H9 (cell line): ENCODE measurements around the gene SIVA1. TPM values are rescaled to one million over a fixed set of nuclear protein-coding genes. Genes with fewer than 3 reads are reported as not detected.

ENCODE experiments used
- DNase-seq: peaks from one replicate; pipeline ENCODE4 v3.0.0-alpha.2; 2017
- H2AFZ ChIP-seq: one replicate; pipeline ENCODE4 v1.6.1; 2013; ENCODE audit warnings: mild to moderate bottlenecking, low read length, control low read depth, moderate library complexity
- H2AK5ac ChIP-seq: 2 replicates; pipeline ENCODE4 v1.6.1; 2013; ENCODE audit warnings: low read length, control low read depth, mixed read lengths; ENCODE audit not compliant: insufficient read length
- H2BK120ac ChIP-seq: one replicate; pipeline ENCODE4 v1.6.1; 2013; ENCODE audit warnings: low read depth, mild to moderate bottlenecking, low read length, control low read depth, inconsistent platforms; ENCODE audit not compliant: poor library complexity, severe bottlenecking
- H2BK12ac ChIP-seq: 2 replicates; pipeline ENCODE4 v1.6.1; 2013; ENCODE audit warnings: low read length, control low read depth, mixed read lengths, low read depth; ENCODE audit not compliant: insufficient read length
- H2BK15ac ChIP-seq: 2 replicates; pipeline ENCODE4 v1.6.1; 2013; ENCODE audit warnings: low read depth, low read length, control low read depth
- H2BK20ac ChIP-seq: one replicate; pipeline ENCODE4 v1.6.1; 2013; ENCODE audit warnings: low read depth, mild to moderate bottlenecking, low read length, control low read depth, inconsistent platforms; ENCODE audit not compliant: poor library complexity, severe bottlenecking
- H2BK5ac ChIP-seq: 2 replicates; pipeline ENCODE4 v1.6.1; 2013; ENCODE audit warnings: low read length, control low read depth, mixed read lengths; ENCODE audit not compliant: insufficient read length
- H3K14ac ChIP-seq: 2 replicates; pipeline ENCODE4 v1.6.1; 2013; ENCODE audit warnings: low read length, control low read depth; ENCODE audit not compliant: insufficient read depth
- H3K18ac ChIP-seq: 2 replicates; pipeline ENCODE4 v1.6.1; 2013; ENCODE audit warnings: low read depth, mild to moderate bottlenecking, mixed read lengths, low read length, control low read depth; ENCODE audit not compliant: insufficient read length
- H3K23ac ChIP-seq: 2 replicates; pipeline ENCODE4 v1.6.1; 2013; ENCODE audit warnings: low read length, control low read depth, mixed read lengths, low read depth; ENCODE audit not compliant: insufficient read length
- H3K23me2 ChIP-seq: 2 replicates; pipeline ENCODE4 v1.6.1; 2013; ENCODE audit warnings: low read depth, mild to moderate bottlenecking, mixed read lengths, low read length, control low read depth; ENCODE audit not compliant: insufficient read length, poor library complexity, severe bottlenecking
- H3K27ac ChIP-seq: 2 replicates; pipeline ENCODE4 v1.5.1; 2013; ENCODE audit warnings: low read length, control low read depth, mixed read lengths, low read depth; ENCODE audit not compliant: insufficient read length
- H3K27me3 ChIP-seq: 2 replicates; pipeline ENCODE4 v1.6.1; 2013; ENCODE audit warnings: low read length, control low read depth, inconsistent platforms; ENCODE audit not compliant: insufficient read depth
- H3K4ac ChIP-seq: 2 replicates; pipeline ENCODE4 v1.6.1; 2013; ENCODE audit warnings: low read depth, mild to moderate bottlenecking, control low read depth, inconsistent platforms, low read length, moderate library complexity
- H3K4me1 ChIP-seq: 2 replicates; pipeline ENCODE4 v1.6.1; 2013; ENCODE audit warnings: low read length, control low read depth, inconsistent platforms; ENCODE audit not compliant: insufficient read depth
- H3K4me2 ChIP-seq: 2 replicates; pipeline ENCODE4 v1.6.1; 2013; ENCODE audit warnings: low read length, control low read depth, mixed read lengths; ENCODE audit not compliant: insufficient read length, insufficient read depth
- H3K56ac ChIP-seq: 2 replicates; pipeline ENCODE4 v1.6.1; 2013; ENCODE audit warnings: low read depth, mild to moderate bottlenecking, mixed read lengths, low read length, control low read depth; ENCODE audit not compliant: insufficient read length
- H3K79me1 ChIP-seq: 2 replicates; pipeline ENCODE4 v1.6.1; 2013; ENCODE audit warnings: low read depth, mild to moderate bottlenecking, moderate library complexity, low read length, control low read depth, inconsistent platforms; ENCODE audit not compliant: insufficient read depth, poor library complexity, severe bottlenecking
- H3K79me2 ChIP-seq: 2 replicates; pipeline ENCODE4 v1.6.1; 2013; ENCODE audit warnings: low read length, control low read depth, inconsistent platforms; ENCODE audit not compliant: insufficient read depth
- H3K9ac ChIP-seq: 2 replicates; pipeline ENCODE4 v1.6.1; 2013; ENCODE audit warnings: low read length, control low read depth, mixed read lengths; ENCODE audit not compliant: insufficient read length; ENCODE audit errors: extremely low read depth
- H3K9me3 ChIP-seq: one replicate; pipeline ENCODE4 v1.6.1; 2013; ENCODE audit warnings: low read depth, low read length, inconsistent platforms; ENCODE audit not compliant: control insufficient read depth
- H3T11ph ChIP-seq: one replicate; pipeline ENCODE4 v1.6.1; 2013; ENCODE audit warnings: mild to moderate bottlenecking, low read length, control low read depth, inconsistent platforms
- H4K20me1 ChIP-seq: one replicate; pipeline ENCODE4 v1.6.1; 2013; ENCODE audit not compliant: control insufficient read depth, insufficient read length, insufficient read depth
- H4K5ac ChIP-seq: 2 replicates; pipeline ENCODE4 v1.6.1; 2013; ENCODE audit warnings: low read depth, mild to moderate bottlenecking, mixed read lengths, low read length, control low read depth; ENCODE audit not compliant: insufficient read length
- H4K8ac ChIP-seq: replicated peaks from 2 replicates; pipeline ENCODE4 v1.6.1; 2013; ENCODE audit warnings: low read length, control low read depth, mixed read lengths, low read depth; ENCODE audit not compliant: insufficient read length
- H4K91ac ChIP-seq: 2 replicates; pipeline ENCODE4 v1.6.1; 2013; ENCODE audit warnings: low read depth, mild to moderate bottlenecking, moderate library complexity, mixed read lengths, low read length, control low read depth; ENCODE audit not compliant: insufficient read length
- H3K27ac Mint-ChIP-seq, 3 experiments: 2 replicates in 2 of 3; 3 replicates in 1 of 3; pipeline ENCODE4 v1.8.0; 2020 to 2021; ENCODE audit warnings: mixed read lengths in 3 of 3, mild to moderate bottlenecking in 1 of 3, moderate library complexity in 1 of 3
- H3K27me3 Mint-ChIP-seq: 2 replicates; pipeline ENCODE4 v1.8.0; 2021; ENCODE audit warnings: low read depth, mild to moderate bottlenecking, moderate library complexity, mixed read lengths
- H3K36me3 Mint-ChIP-seq, 3 experiments: 2 replicates in 2 of 3; 3 replicates in 1 of 3; pipeline ENCODE4 v1.8.0; 2020 to 2021; ENCODE audit warnings: low read depth in 3 of 3, mixed read lengths in 3 of 3; ENCODE audit not compliant: insufficient read depth in 1 of 3
- H3K4me1 Mint-ChIP-seq, 2 experiments: 2 replicates each; pipeline ENCODE4 v1.8.0; 2020; ENCODE audit warnings: mixed read lengths in 2 of 2
- H3K4me3 Mint-ChIP-seq, 2 experiments: 2 replicates in 1 of 2; 3 replicates in 1 of 2; pipeline ENCODE4 v1.8.0; 2020 to 2021; ENCODE audit warnings: mild to moderate bottlenecking in 2 of 2, mixed read lengths in 2 of 2, moderate library complexity in 1 of 2
- H3K9me3 Mint-ChIP-seq, 2 experiments: 2 replicates in 1 of 2; 3 replicates in 1 of 2; pipeline ENCODE4 v1.8.0; 2020; ENCODE audit warnings: mild to moderate bottlenecking in 2 of 2, mixed read lengths in 2 of 2, moderate library complexity in 1 of 2
- CTCF ChIP-seq: fragments of 200-600 bp; sonication (generic); conservative IDR thresholded peaks from 3 replicates; pipeline ENCODE4 v1.8.0; 2021; ENCODE audit warnings: antibody characterized with exemption, mild to moderate bottlenecking
- WGBS: extraction: QIAGEN DNeasy Blood & Tissue Kit; methylation state at CpG from one replicate; pipeline ENCODE4 v1.1.7; 2013; ENCODE audit warnings: missing lambda C conversion rate, low lambda C conversion rate, mixed read lengths; ENCODE audit not compliant: insufficient read length; ENCODE audit errors: extremely low coverage; 5-methylcytosine and 5-hydroxymethylcytosine counted together
- total RNA-seq: library from RNA; stranded (reverse); gene quantifications from 2 replicates; pipeline ENCODE4 v1.2.1, GENCODE V29; 2021

Gene SIVA1
- total RNA-seq, 1 experiment from 2014 or later, result 125 TPM

GRCh38 chr14:104779776-104780512, 27.0 kb downstream of the SIVA1 start:
- Histone ChIP-seq H2BK15ac (no peak overlapping the region), H4K5ac (no peak overlapping the region), H3K18ac (no peak overlapping the region), H3K79me1 (no peaks in the 10 kb centered on the region), H3K4ac (no peak overlapping the region), H3K27ac (no peak overlapping the region), H4K8ac (no peak overlapping the region), H3K4me1 (no peaks in the 10 kb centered on the region), H3K56ac (no peak overlapping the region), H3K23ac (no peak overlapping the region), H3K9ac (no peak overlapping the region), H3K14ac (no peak overlapping the region), H4K91ac (no peak overlapping the region), H3K23me2 (no peaks in the 10 kb centered on the region), H3K27me3 (no peaks in the 10 kb centered on the region), H3K79me2 (no peaks in the 10 kb centered on the region), H2AK5ac (no peak overlapping the region), H2BK5ac (no peak overlapping the region), H2BK12ac (no peak overlapping the region), H3K4me2 (no peak overlapping the region), H2BK20ac (no peak overlapping the region), H4K20me1 (no peaks in the 10 kb centered on the region), H2BK120ac (no peak overlapping the region), H3T11ph (no peak overlapping the region), H3K9me3 (no peaks in the 10 kb centered on the region), H2AFZ (no peak overlapping the region)
- DNase-seq, result no peak
- Mint-ChIP-seq H3K27ac (no peak overlapping the region; a peak in 1 of 7 replicates), H3K4me3 (no peak overlapping the region), H3K27me3 (no peaks in the 10 kb centered on the region), H3K36me3 (peaks cover 3 to 17% (median 8%) of the 10 kb centered on the region in 3 experiments; a peak in 5 of 7 replicates), H3K9me3 (no peaks in the 10 kb centered on the region), H3K4me1 (no peaks in the 10 kb centered on the region)
- TF ChIP-seq CTCF, result no peak
- WGBS, result no CpG with 5 or more reads among the region's 32 CpGs
